A673 (cell line): Measurements from ENCODE around the gene DNHD1. TPM values are rescaled to one million over a fixed set of nuclear protein-coding genes. Genes with fewer than 3 reads are reported as not detected.

Source experiments
- BruUV-seq: library from RNA; stranded (reverse); fragments of 400-500 nt; replicated peaks from 2 replicates; lab custom pipeline; 2021; lab: Mats Ljungman, UMichigan
- CTCF ChIA-PET: fragments of 300-600 bp; sonication (Branson Sonifier 250); formaldehyde crosslinking; loops from one replicate; lab custom pipeline; 2022; ENCODE audit warnings: antibody characterized with exemption; lab: Charles Lee
- POLR2A ChIA-PET: fragments of 300-600 bp; sonication (Branson Sonifier 250); formaldehyde crosslinking; loops from one replicate; lab custom pipeline; 2022; ENCODE audit warnings: antibody characterized with exemption; ENCODE audit not compliant: low non-redundant PET; lab: Charles Lee
- DNase-seq: peaks from one replicate; pipeline ENCODE4 v3.0.0-alpha.2; 2015; ENCODE audit warnings: low spot score
- H3K27ac ChIP-seq: fragments of 200-600 bp; sonication (generic); 2 replicates; pipeline ENCODE4 v1.5.1; 2016; ENCODE audit warnings: mixed run types, low read depth, mild to moderate bottlenecking, mixed read lengths, antibody characterized with exemption, low read length; ENCODE audit not compliant: poor library complexity, severe bottlenecking
- H3K27me3 ChIP-seq: fragments of 200-600 bp; sonication (generic); replicated peaks from 2 replicates; pipeline ENCODE4 v1.6.1; 2017; ENCODE audit warnings: mixed run types, low read depth, mild to moderate bottlenecking, mixed read lengths, antibody characterized with exemption, low read length; ENCODE audit not compliant: insufficient read depth, poor library complexity
- H3K36me3 ChIP-seq: fragments of 200-600 bp; sonication (generic); 2 replicates; pipeline ENCODE4 v1.6.1; 2016; ENCODE audit warnings: mixed run types, mild to moderate bottlenecking, mixed read lengths, antibody characterized with exemption, low read length; ENCODE audit not compliant: insufficient read depth, poor library complexity, severe bottlenecking
- H3K4me1 ChIP-seq: fragments of 200-600 bp; sonication (generic); 2 replicates; pipeline ENCODE4 v1.6.1; 2017; ENCODE audit warnings: mixed run types, mild to moderate bottlenecking, mixed read lengths, antibody characterized with exemption, low read length; ENCODE audit not compliant: insufficient read depth, poor library complexity, severe bottlenecking
- H3K4me3 ChIP-seq: fragments of 200-600 bp; sonication (generic); 2 replicates; pipeline ENCODE4 v1.5.1; 2016; ENCODE audit warnings: low read depth, mixed run types, mild to moderate bottlenecking, mixed read lengths, low read length; ENCODE audit not compliant: poor library complexity, severe bottlenecking
- H3K9me3 ChIP-seq: fragments of 200-600 bp; sonication (generic); 2 replicates; pipeline ENCODE4 v1.6.1; 2016; ENCODE audit warnings: mixed run types, low read depth, mild to moderate bottlenecking, mixed read lengths, antibody characterized with exemption, low read length; ENCODE audit not compliant: poor library complexity, severe bottlenecking
- EZH2 ChIP-seq: fragments of 200-600 bp; sonication (generic); IDR thresholded peaks from 2 replicates; pipeline ENCODE4 v1.6.1; 2017; ENCODE audit warnings: borderline replicate concordance, low read depth, mild to moderate bottlenecking, mixed read lengths, antibody characterized with exemption, low read length; ENCODE audit not compliant: poor library complexity, severe bottlenecking
- intact Hi-C: fragments of 100-400 bp; cut with micrococcal nuclease; formaldehyde crosslinking; loops from one replicate; pipeline ENCODE4 v1.10.0; 2022; ENCODE audit not compliant: unreplicated experiment
- total RNA-seq: library from RNA; stranded (reverse); gene quantifications from 2 replicates; pipeline ENCODE4 v1.2.3, GENCODE V29; 2021
- TF ChIP-seq, protein P1 (sequence below): fragments of 300-800, 200-600 bp; sonication (generic); conservative IDR thresholded peaks from 2 replicates; pipeline ENCODE4 v1.5.1; 2017; ENCODE audit warnings: low read depth, mild to moderate bottlenecking, antibody characterized with exemption, low read length, moderate library complexity, mixed read lengths

Gene DNHD1
- total RNA-seq, 1 experiment from 2014 or later: 20.1 TPM

DNA sequence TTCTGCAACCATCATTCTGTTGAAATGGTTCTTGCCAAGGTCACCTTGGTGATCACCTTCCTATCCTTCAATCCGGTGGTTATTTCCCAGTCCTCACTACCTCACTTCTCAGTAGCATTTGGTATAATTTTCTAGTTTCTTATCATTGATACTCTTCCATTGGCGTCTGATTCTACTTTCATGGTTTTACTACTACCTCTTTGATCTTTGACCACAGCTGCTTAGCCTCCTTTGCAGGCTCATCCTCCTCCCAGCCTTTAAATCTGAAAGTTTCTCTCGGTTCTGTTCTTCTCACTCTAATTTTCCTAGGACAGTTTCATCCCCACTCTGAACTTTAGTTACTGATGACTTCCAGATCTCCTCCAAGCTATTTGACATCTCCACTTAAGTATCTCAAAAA lies 10.8 kb upstream of the DNHD1 start:
- H3K4me3 ChIP-seq: no peak overlapping the region
- peaks cover 9% of the 10 kb centered on the region for H3K4me1 ChIP-seq
- no peak overlapping the region for H3K27ac ChIP-seq
- TF ChIP-seq, protein P1, sequence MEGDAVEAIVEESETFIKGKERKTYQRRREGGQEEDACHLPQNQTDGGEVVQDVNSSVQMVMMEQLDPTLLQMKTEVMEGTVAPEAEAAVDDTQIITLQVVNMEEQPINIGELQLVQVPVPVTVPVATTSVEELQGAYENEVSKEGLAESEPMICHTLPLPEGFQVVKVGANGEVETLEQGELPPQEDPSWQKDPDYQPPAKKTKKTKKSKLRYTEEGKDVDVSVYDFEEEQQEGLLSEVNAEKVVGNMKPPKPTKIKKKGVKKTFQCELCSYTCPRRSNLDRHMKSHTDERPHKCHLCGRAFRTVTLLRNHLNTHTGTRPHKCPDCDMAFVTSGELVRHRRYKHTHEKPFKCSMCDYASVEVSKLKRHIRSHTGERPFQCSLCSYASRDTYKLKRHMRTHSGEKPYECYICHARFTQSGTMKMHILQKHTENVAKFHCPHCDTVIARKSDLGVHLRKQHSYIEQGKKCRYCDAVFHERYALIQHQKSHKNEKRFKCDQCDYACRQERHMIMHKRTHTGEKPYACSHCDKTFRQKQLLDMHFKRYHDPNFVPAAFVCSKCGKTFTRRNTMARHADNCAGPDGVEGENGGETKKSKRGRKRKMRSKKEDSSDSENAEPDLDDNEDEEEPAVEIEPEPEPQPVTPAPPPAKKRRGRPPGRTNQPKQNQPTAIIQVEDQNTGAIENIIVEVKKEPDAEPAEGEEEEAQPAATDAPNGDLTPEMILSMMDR: no peak
- TF ChIP-seq EZH2: no peak
- H3K9me3 ChIP-seq: no peaks in the 10 kb centered on the region
- peaks cover 55% of the 10 kb centered on the region for H3K36me3 ChIP-seq
- no peak for DNase-seq
- no TSS peak for BruUV-seq
- intact Hi-C loops: no loop called here
- no peaks in the 10 kb centered on the region for H3K27me3 ChIP-seq
- ChIA-PET CTCF (no interaction called here), POLR2A (no interaction called here)

DNA sequence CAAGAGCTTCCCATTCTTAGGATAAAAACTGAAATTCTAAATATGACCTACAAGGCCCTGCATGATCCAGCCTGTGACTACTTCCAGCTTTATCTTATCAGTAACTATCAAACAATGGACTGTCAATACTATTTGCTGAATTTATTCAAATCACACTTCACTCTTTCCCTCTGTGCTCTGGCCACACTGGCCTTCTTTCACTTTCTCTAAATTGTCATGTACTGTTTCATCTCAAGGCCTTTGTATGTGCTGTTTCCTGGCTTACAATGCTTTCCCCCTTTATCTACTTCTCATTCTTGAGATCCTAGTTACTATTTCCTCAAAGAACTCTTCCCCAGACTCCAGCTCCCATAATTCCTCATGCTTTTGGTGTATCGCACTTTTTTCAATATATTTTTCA lies 10.1 kb upstream of the DNHD1 start:
- ChIA-PET CTCF (no interaction called here), POLR2A (no interaction called here)
- peaks cover 9% of the 10 kb centered on the region for H3K4me1 ChIP-seq
- H3K27ac ChIP-seq: no peak overlapping the region
- no TSS peak for BruUV-seq
- no peak for DNase-seq
- peaks cover 58% of the 10 kb centered on the region for H3K36me3 ChIP-seq
- no peaks in the 10 kb centered on the region for H3K9me3 ChIP-seq
- TF ChIP-seq, protein P1: no peak
- TF ChIP-seq EZH2: no peak
- no peaks in the 10 kb centered on the region for H3K27me3 ChIP-seq
- H3K4me3 ChIP-seq: no peak overlapping the region
- intact Hi-C loops: no loop called here

GRCh38 chr11:6488342-6488741 lies 8.7 kb upstream of the DNHD1 start:
- intact Hi-C loops: no loop called here
- no TSS peak for BruUV-seq
- Histone ChIP-seq H3K36me3 (peaks cover 53% of the 10 kb centered on the region), H3K9me3 (no peaks in the 10 kb centered on the region), H3K27me3 (no peaks in the 10 kb centered on the region), H3K27ac (no peak overlapping the region), H3K4me1 (no peaks in the 10 kb centered on the region), H3K4me3 (no peak overlapping the region)
- CTCF ChIA-PET: no interaction called here
- TF ChIP-seq, protein P1: no peak
- no peak for TF ChIP-seq EZH2
- DNase-seq: no peak
- POLR2A ChIA-PET: no interaction called here
